Measurements from ENCODE around the gene PTN. TPM values are rescaled to one million over a fixed set of nuclear protein-coding genes. Genes with fewer than 3 reads are reported as not detected.

The PTN gene
- total and polyA plus RNA-seq, 9 of the 15 experiments (the other 6 are each of a cell fraction or from before 2014, with no cell fraction given), result not detected

- no peaks in the 10 kb centered on the region for H3K4me1 ChIP-seq (replicated peaks in 1 of 2; ENCODE audit: control insufficient read depth in 2 of 2, insufficient read depth in 2 of 2, low read length in 2 of 2)
- no peak for TF ChIP-seq SAFB (IDR thresholded peaks at IDR 0.05; ENCODE audit: borderline replicate concordance, low read depth, low read length)
- no peak for TF ChIP-seq MYBL2 (IDR thresholded peaks at IDR 0.05; ENCODE audit: low read depth)
- TF ChIP-seq MYBL2 (CRISPR knock-in tag; IDR thresholded peaks at IDR 0.05; ENCODE audit: borderline replicate concordance), result no peak
- TF ChIP-seq ZNF121 (CRISPR knock-in tag; conservative IDR thresholded peaks at IDR 0.05), result no peak
- no peak for TF ChIP-seq ZNF76 (CRISPR knock-in tag; IDR thresholded peaks at IDR 0.05; ENCODE audit: borderline replicate concordance)
- TF ChIP-seq ZNF217 (CRISPR knock-in tag; IDR thresholded peaks at IDR 0.05), result no peak
- no peak for TF ChIP-seq VEZF1 (CRISPR knock-in tag; IDR thresholded peaks at IDR 0.05)
- no peak for TF ChIP-seq U2AF2 (optimal IDR thresholded peaks at IDR 0.05; ENCODE audit: low read depth, low read length)
- TF ChIP-seq TEAD4 (IDR thresholded peaks at IDR 0.05; ENCODE audit: low read length), result no peak
- TF ChIP-seq TEAD4 (CRISPR knock-in tag; IDR thresholded peaks at IDR 0.05; ENCODE audit: borderline replicate concordance), result no peak
- TF ChIP-seq ZNF253 (CRISPR knock-in tag; conservative IDR thresholded peaks at IDR 0.05), result no peak
- no peak for TF ChIP-seq KAT8 (IDR thresholded peaks at IDR 0.05; ENCODE audit: low read depth)
- TF ChIP-seq BCL6 (CRISPR knock-in tag; IDR thresholded peaks at IDR 0.05), result no peak
- TF ChIP-seq TARDBP (IDR thresholded peaks at IDR 0.05), result no peak
- no peak for TF ChIP-seq ZNF449 (CRISPR knock-in tag; IDR thresholded peaks at IDR 0.05)
- TF ChIP-seq ELK1 (CRISPR knock-in tag; IDR thresholded peaks at IDR 0.05), result no peak
- no peak for TF ChIP-seq EWSR1 (IDR thresholded peaks at IDR 0.05; ENCODE audit: borderline replicate concordance, low read depth, partially characterized antibody)
- no peaks in the 10 kb centered on the region for H4K20me1 ChIP-seq (replicated peaks; ENCODE audit: control insufficient read depth, insufficient read depth, low read length)
- H3K9me1 ChIP-seq (ENCODE audit: control insufficient read depth, insufficient read depth, low read length), result no peaks in the 10 kb centered on the region
- ATAC-seq (no peak), DNase-seq (ENCODE audit: extremely low read depth in 1 of 4, low spot score in 3 of 4) (no peak), FAIRE-seq (no peak)
- H3K27me3 ChIP-seq (ENCODE audit: control insufficient read depth in 2 of 2, insufficient read depth in 2 of 2, low read length in 2 of 2), result no peaks in the 10 kb centered on the region
- intact Hi-C loops (cut with micrococcal nuclease) (no loop called here), in situ Hi-C loops (cut with MboI) (no loop called here)
- no peaks in the 10 kb centered on the region; the same call in 1 of the 2 replicates for H3K9me3 ChIP-seq (replicated peaks; ENCODE audit: control insufficient read depth, insufficient read depth, low read depth, low read length)
- ChIA-PET POLR2A (no interaction called here), CTCF (ENCODE audit: low intra/inter-chr PET ratio) (no interaction called here)
- H3K79me2 ChIP-seq (ENCODE audit: control insufficient read depth, insufficient read depth, low read length), result no peaks in the 10 kb centered on the region
- 1% methylated on average over 4 of the region's 4 CpGs for WGBS (ENCODE audit: insufficient coverage, low coverage, missing lambda C conversion rate)
- H3K4me2 ChIP-seq (ENCODE audit: insufficient read depth, low read length), result no peak overlapping the region
- no peaks in the 10 kb centered on the region for H3K36me3 ChIP-seq (ENCODE audit: control insufficient read depth, insufficient read depth, low read length)
- no peak overlapping the region for H3K4me3 ChIP-seq
- no peak overlapping the region for H3K9ac ChIP-seq (ENCODE audit: insufficient read depth in 1 of 2, low read depth in 2 of 2, low read length in 2 of 2)
- no peak overlapping the region for H3K27ac ChIP-seq (ENCODE audit: extremely low read depth, low read depth, low read length)
- H2AFZ ChIP-seq (ENCODE audit: low read depth, low read length), result no peak overlapping the region
- no TSS peak for BruUV-seq (replicated peaks)
These were observed 30.3 kb downstream of the PTN start for GRCh38 chr7:137313201-137313600.
